Measurements from ENCODE around the gene ZNF385B.

GRCh38 chr2:179830043-179830787, 31.2 kb downstream of the ZNF385B start:
- TF ChIP-seq CTCF (IDR thresholded peaks at IDR 0.05; ENCODE audit: poor library complexity, severe bottlenecking) (no peak), RAD21 (conservative IDR thresholded peaks at IDR 0.05) (no peak), EZH2 (IDR thresholded peaks at IDR 0.05; ENCODE audit: borderline replicate concordance, insufficient read depth, low read length, poor library complexity, severe bottlenecking) (no peak), POLR2AphosphoS5 (IDR thresholded peaks at IDR 0.05) (no peak), SMC3 (conservative IDR thresholded peaks at IDR 0.05; ENCODE audit: poor library complexity) (no peak), EP300 (conservative IDR thresholded peaks at IDR 0.05; ENCODE audit: poor library complexity, severe bottlenecking) (no peak), REST (IDR thresholded peaks at IDR 0.05; ENCODE audit: borderline replicate concordance) (no peak), MXI1 (conservative IDR thresholded peaks at IDR 0.05; ENCODE audit: poor library complexity, severe bottlenecking) (no peak), TAF1 (IDR thresholded peaks at IDR 0.05; ENCODE audit: low read depth) (no peak)

Measured in neural cell (in vitro differentiated cells).